ENCODE results near the gene MROH2A.

GRCh38 chr2:233779722-233780121, 1.6 kb downstream of the MROH2A start:
- TF ChIP-seq SIN3A (IDR thresholded peaks at IDR 0.05; ENCODE audit: borderline replicate concordance, insufficient read depth, low read length) (no peak), POLR2AphosphoS5 (IDR thresholded peaks at IDR 0.05; ENCODE audit: low read depth, low read length) (no peak), REST (IDR thresholded peaks at IDR 0.05; ENCODE audit: insufficient read depth in 1 of 2, low read depth in 2 of 2, low read length in 2 of 2) (no peak), TAF1 (IDR thresholded peaks at IDR 0.05; ENCODE audit: borderline replicate concordance, insufficient read depth, low read length) (no peak), FOXP2 (optimal IDR thresholded peaks at IDR 0.05; ENCODE audit: borderline replicate concordance, extremely low read depth, extremely low read length, insufficient read depth) (no peak)
